Skeletal muscle satellite cell (primary cell): ENCODE results near the gene UBTD1.

ENCODE experiments used
- H3K27me3 ChIP-seq: 2 replicates; pipeline ENCODE4 v1.7.0; 2013; ENCODE audit warnings: low read length; ENCODE audit not compliant: control insufficient read depth, insufficient read depth
- H3K36me3 ChIP-seq: 2 replicates; pipeline ENCODE4 v1.7.0; 2013; ENCODE audit warnings: mild to moderate bottlenecking, control low read depth, low read length; ENCODE audit not compliant: insufficient read depth
- H3K4me1 ChIP-seq: 2 replicates; pipeline ENCODE4 v1.7.0; 2013; ENCODE audit warnings: low read length; ENCODE audit not compliant: control insufficient read depth, insufficient read depth
- H3K4me2 ChIP-seq: 2 replicates; pipeline ENCODE4 v1.7.0; 2013; ENCODE audit warnings: mild to moderate bottlenecking, low read length
- H3K4me3 ChIP-seq: 2 replicates; pipeline ENCODE4 v1.7.0; 2013; ENCODE audit warnings: low read length
- H3K9ac ChIP-seq: 2 replicates; pipeline ENCODE4 v1.7.0; 2013; ENCODE audit warnings: mild to moderate bottlenecking, low read depth, low read length, moderate library complexity
- H3K9me3 ChIP-seq: replicated peaks from 2 replicates; pipeline ENCODE4 v1.7.0; 2013; ENCODE audit warnings: mild to moderate bottlenecking, control low read depth, low read length

Gene UBTD1

GRCh38 chr10:97584798-97585438 is 86.2 kb downstream of the UBTD1 start:
- no peak overlapping the region for H3K9ac ChIP-seq
- no peak overlapping the region for H3K4me3 ChIP-seq
- no peaks in the 10 kb centered on the region for H3K9me3 ChIP-seq
- peaks cover 9% of the 10 kb centered on the region for H3K4me1 ChIP-seq
- H3K4me2 ChIP-seq = no peak overlapping the region
- H3K27me3 ChIP-seq = no peaks in the 10 kb centered on the region
- H3K36me3 ChIP-seq = no peaks in the 10 kb centered on the region

- Histone ChIP-seq H3K4me2 (no peak overlapping the region), H3K36me3 (no peaks in the 10 kb centered on the region), H3K9me3 (no peaks in the 10 kb centered on the region), H3K4me1 (peaks cover 9% of the 10 kb centered on the region), H3K4me3 (no peak overlapping the region), H3K9ac (no peak overlapping the region), H3K27me3 (no peaks in the 10 kb centered on the region)
Observed at GRCh38 chr10:97585439-97585811, 86.7 kb downstream of the UBTD1 start.

GRCh38 chr10:97587183-97587582 is 88.5 kb downstream of the UBTD1 start:
- Histone ChIP-seq H3K9me3 (no peaks in the 10 kb centered on the region), H3K27me3 (no peaks in the 10 kb centered on the region), H3K4me1 (peaks cover 9% of the 10 kb centered on the region), H3K36me3 (no peaks in the 10 kb centered on the region), H3K9ac (no peak overlapping the region), H3K4me3 (no peak overlapping the region), H3K4me2 (no peak overlapping the region)

- no peak within 1 kb of the TSS for H3K4me2 ChIP-seq
- no peak within 1 kb of the TSS for H3K9ac ChIP-seq
- H3K27me3 ChIP-seq = no peaks in the 10 kb centered on the region
- H3K4me1 ChIP-seq = peaks cover 5% of the 10 kb centered on the region
- H3K4me3 ChIP-seq = no peak within 1 kb of the TSS
- no peaks in the 10 kb centered on the region for H3K9me3 ChIP-seq
- H3K36me3 ChIP-seq = no peaks in the 10 kb centered on the region
Observed at GRCh38 chr10:97589479-97589878, 90.8 kb downstream of the UBTD1 start, which contains the start of gene C10orf62. TSS of gene C10orf62 (plus strand) at chr10:97589721. CDS start at chr10:97589898, 177 bp downstream.

GRCh38 chr10:97590082-97590747 is 91.5 kb downstream of the UBTD1 start:
- H3K9me3 ChIP-seq = no peaks in the 10 kb centered on the region
- no peak overlapping the region for H3K4me2 ChIP-seq
- H3K27me3 ChIP-seq = no peaks in the 10 kb centered on the region
- H3K36me3 ChIP-seq = no peaks in the 10 kb centered on the region
- H3K4me1 ChIP-seq = peaks cover 5% of the 10 kb centered on the region
- no peak overlapping the region for H3K4me3 ChIP-seq
- no peak overlapping the region for H3K9ac ChIP-seq

- no peaks in the 10 kb centered on the region for H3K27me3 ChIP-seq
- no peak overlapping the region for H3K9ac ChIP-seq
- no peaks in the 10 kb centered on the region for H3K36me3 ChIP-seq
Observed at GRCh38 chr10:97590748-97591495, 92.2 kb downstream of the UBTD1 start.

GRCh38 chr10:97593421-97593820 is 94.7 kb downstream of the UBTD1 start:
- no peaks in the 10 kb centered on the region for H3K27me3 ChIP-seq
- H3K36me3 ChIP-seq = no peaks in the 10 kb centered on the region
- H3K4me3 ChIP-seq = no peak overlapping the region
- H3K4me2 ChIP-seq = no peak overlapping the region
- peaks cover 33% of the 10 kb centered on the region for H3K4me1 ChIP-seq
- no peak overlapping the region for H3K9ac ChIP-seq
- no peaks in the 10 kb centered on the region for H3K9me3 ChIP-seq

More at GRCh38 chr10:97590748-97591495, 92.2 kb downstream of the UBTD1 start:
- Histone ChIP-seq H3K4me1 (peaks cover 10% of the 10 kb centered on the region), H3K4me2 (no peak overlapping the region), H3K4me3 (no peak overlapping the region), H3K9me3 (no peaks in the 10 kb centered on the region)

GRCh38 chr10:97596101-97597082 is 97.7 kb downstream of the UBTD1 start:
- H3K4me1 ChIP-seq = peaks cover 33% of the 10 kb centered on the region
- no peaks in the 10 kb centered on the region for H3K27me3 ChIP-seq
- peak overlapping the region; percentile 53 for H3K4me2 ChIP-seq
- H3K9me3 ChIP-seq = no peaks in the 10 kb centered on the region
- no peaks in the 10 kb centered on the region for H3K36me3 ChIP-seq
- H3K9ac ChIP-seq = peak overlapping the region; percentile 43
- peak overlapping the region; percentile 8 for H3K4me3 ChIP-seq

- peaks cover 36% of the 10 kb centered on the region for H3K4me1 ChIP-seq
- no peak overlapping the region for H3K4me3 ChIP-seq
- no peaks in the 10 kb centered on the region for H3K36me3 ChIP-seq
- no peaks in the 10 kb centered on the region for H3K9me3 ChIP-seq
- no peaks in the 10 kb centered on the region for H3K27me3 ChIP-seq
- H3K4me2 ChIP-seq = no peak overlapping the region
- no peak overlapping the region for H3K9ac ChIP-seq
Observed at GRCh38 chr10:97597778-97598177, 99.1 kb downstream of the UBTD1 start.

GRCh38 chr10:97598407-97599271 is 99.9 kb downstream of the UBTD1 start:
- Histone ChIP-seq H3K36me3 (no peaks in the 10 kb centered on the region), H3K4me3 (no peak overlapping the region), H3K4me1 (peaks cover 33% of the 10 kb centered on the region), H3K4me2 (no peak overlapping the region), H3K9ac (no peak overlapping the region), H3K27me3 (no peaks in the 10 kb centered on the region), H3K9me3 (no peaks in the 10 kb centered on the region)
